SU-DHL-6 (cell line): ENCODE measurements around the gene INO80.

Source experiments
- H2AFZ ChIP-seq: fragments of 200-600 bp; sonication (generic); 2 replicates; pipeline ENCODE4 v1.6.1; 2014; ENCODE audit warnings: low read depth, mild to moderate bottlenecking, moderate library complexity, mixed read lengths, antibody characterized with exemption, low read length; ENCODE audit not compliant: severe bottlenecking
- H3F3A ChIP-seq: fragments of 200-600 bp; shearing (Covaris generic); 2 replicates; pipeline ENCODE4 v1.6.0; 2016; ENCODE audit warnings: antibody characterized with exemption, mild to moderate bottlenecking; ENCODE audit not compliant: insufficient read depth
- H3K27ac ChIP-seq: fragments of 200-600 bp; sonication (generic); 2 replicates; pipeline ENCODE4 v1.5.1; 2016; ENCODE audit warnings: low read depth, mild to moderate bottlenecking, low read length, moderate library complexity, mixed read lengths
- H3K27me3 ChIP-seq: fragments of 200-600 bp; sonication (generic), shearing (Covaris generic); 2 replicates; pipeline ENCODE4 v1.6.0; 2014; ENCODE audit warnings: mild to moderate bottlenecking, low read length
- H3K36me3 ChIP-seq: fragments of 200-600 bp; sonication (generic); 2 replicates; pipeline ENCODE4 v1.6.1; 2014; ENCODE audit warnings: mild to moderate bottlenecking, low read length, mixed read lengths
- H3K4me2 ChIP-seq: fragments of 300-600, 200-600 bp; shearing (Covaris generic), sonication (generic); 2 replicates; pipeline ENCODE4 v1.6.0; 2014; ENCODE audit warnings: low read length, low read depth, mild to moderate bottlenecking; ENCODE audit not compliant: poor library complexity, severe bottlenecking
- H3K4me3 ChIP-seq: fragments of 200-600 bp; sonication (generic); 2 replicates; pipeline ENCODE4 v1.5.1; 2014; ENCODE audit warnings: antibody characterized with exemption, low read length, mild to moderate bottlenecking, mixed read lengths; ENCODE audit not compliant: insufficient read depth, poor library complexity, severe bottlenecking
- H3K79me2 ChIP-seq: fragments of 200-600 bp; sonication (generic); 2 replicates; pipeline ENCODE4 v1.6.1; 2014; ENCODE audit warnings: mild to moderate bottlenecking, low read length, moderate library complexity; ENCODE audit not compliant: insufficient read depth
- H3K9ac ChIP-seq: fragments of 200-600 bp; sonication (generic); 2 replicates; pipeline ENCODE4 v1.7.0; 2014; ENCODE audit warnings: mild to moderate bottlenecking, low read length
- H3K9me2 ChIP-seq: fragments of 200-600 bp; sonication (generic); replicated peaks from 2 replicates; pipeline ENCODE4 v1.6.1; 2014; ENCODE audit warnings: low read length; ENCODE audit not compliant: insufficient read depth
- H3K9me3 ChIP-seq: fragments of 200-600 bp; sonication (generic); 2 replicates; pipeline ENCODE4 v1.6.1; 2014; ENCODE audit warnings: low read length, mixed read lengths; ENCODE audit not compliant: insufficient read depth
- H4K20me1 ChIP-seq: fragments of 200-600 bp; sonication (generic); 2 replicates; pipeline ENCODE4 v1.6.1; 2014; ENCODE audit warnings: low read depth, mild to moderate bottlenecking, antibody characterized with exemption, low read length, moderate library complexity, mixed read lengths
- CTCF ChIP-seq: fragments of 200-600 bp; sonication (generic); IDR thresholded peaks from one replicate; pipeline ENCODE4 v1.5.1; 2017; ENCODE audit warnings: antibody characterized with exemption, mild to moderate bottlenecking, low read length, moderate library complexity; ENCODE audit not compliant: insufficient read depth, poor library complexity, severe bottlenecking
- EZH2phosphoT487 ChIP-seq: fragments of 200-600 bp; sonication (generic), shearing (Covaris generic); conservative IDR thresholded peaks from 2 replicates; pipeline ENCODE4 v1.6.1; 2018; ENCODE audit warnings: mild to moderate bottlenecking, antibody characterized with exemption, low read length, moderate library complexity, mixed read lengths

Gene INO80

GRCh38 chr15:40992241-40992741 is 123.8 kb downstream of the INO80 start:
- Histone ChIP-seq H3K36me3 (peaks cover 9% of the 10 kb centered on the region; the same call in 1 of the 2 replicates), H3K9ac (no peak overlapping the region), H4K20me1 (no peaks in the 10 kb centered on the region), H3K9me2 (no peaks in the 10 kb centered on the region), H2AFZ (no peak overlapping the region), H3F3A (no peaks in the 10 kb centered on the region), H3K27ac (no peak overlapping the region), H3K9me3 (no peaks in the 10 kb centered on the region), H3K27me3 (no peaks in the 10 kb centered on the region), H3K4me3 (no peak overlapping the region), H3K4me2 (no peak overlapping the region), H3K79me2 (no peaks in the 10 kb centered on the region)
- no peak for TF ChIP-seq CTCF
- no peak for TF ChIP-seq EZH2phosphoT487

GRCh38 chr15:40991355-40991754 is 124.7 kb downstream of the INO80 start:
- Histone ChIP-seq H4K20me1 (no peaks in the 10 kb centered on the region), H3K27ac (no peak overlapping the region), H3K4me3 (no peak overlapping the region), H3K36me3 (peaks cover 12% of the 10 kb centered on the region; the same call in 1 of the 2 replicates), H3K27me3 (no peaks in the 10 kb centered on the region), H3F3A (no peaks in the 10 kb centered on the region), H3K9me2 (no peaks in the 10 kb centered on the region), H2AFZ (no peak overlapping the region), H3K79me2 (no peaks in the 10 kb centered on the region), H3K4me2 (no peak overlapping the region), H3K9me3 (no peaks in the 10 kb centered on the region), H3K9ac (no peak overlapping the region)
- no peak for TF ChIP-seq EZH2phosphoT487
- TF ChIP-seq CTCF, result no peak

GRCh38 chr15:40990789-40991188 is 125.3 kb downstream of the INO80 start:
- no peaks in the 10 kb centered on the region for H3K9me3 ChIP-seq
- TF ChIP-seq EZH2phosphoT487 (no peak), CTCF (no peak)
- no peaks in the 10 kb centered on the region for H3K9me2 ChIP-seq
- H3K36me3 ChIP-seq, result peaks cover 12% of the 10 kb centered on the region; the same call in 1 of the 2 replicates
- H3K79me2 ChIP-seq, result no peaks in the 10 kb centered on the region
- H3K4me2 ChIP-seq, result no peak overlapping the region
- no peak overlapping the region for H3K27ac ChIP-seq
- H3K27me3 ChIP-seq, result no peaks in the 10 kb centered on the region
- no peak overlapping the region for H3K4me3 ChIP-seq
- H3K9ac ChIP-seq, result no peak overlapping the region
- H2AFZ ChIP-seq, result no peak overlapping the region
- no peaks in the 10 kb centered on the region for H3F3A ChIP-seq
- H4K20me1 ChIP-seq, result no peaks in the 10 kb centered on the region
